Thyroid gland (tissue), 4 donors: ENCODE results near the gene AMZ1. TPM values are rescaled to one million over a fixed set of nuclear protein-coding genes. Genes with fewer than 3 reads are reported as not detected.

Experiments used
- DNase-seq, 2 donors: peaks; one replicate each; pipeline ENCODE4 v3.0.0-alpha.2; 2019
- H3K27ac ChIP-seq, 3 donors: fragments of 200-600 bp; sonication (generic); 1 replicate in 2 of 3; 2 replicates in 1 of 3; pipeline ENCODE4 v1.5.1; 2016 to 2019; ENCODE audit warnings: mild to moderate bottlenecking in 1 of 3, moderate library complexity in 1 of 3
- H3K27me3 ChIP-seq: fragments of 200-600 bp; sonication (generic); one replicate; pipeline ENCODE4 v1.5.1; 2019
- H3K36me3 ChIP-seq, 2 donors: fragments of 200-600 bp; sonication (generic); one replicate each; pipeline ENCODE4 v1.5.1; 2016 to 2019
- H3K4me1 ChIP-seq, 2 donors: fragments of 200-600 bp; sonication (generic); one replicate each; pipeline ENCODE4 v1.5.1; 2017 to 2019
- H3K4me3 ChIP-seq, 3 donors: fragments of 200-600 bp; sonication (generic); replicated peaks in 1 of 3; 1 replicate in 2 of 3; 2 replicates in 1 of 3; pipeline ENCODE4 v1.5.1; 2016; ENCODE audit warnings: mild to moderate bottlenecking in 1 of 3
- H3K9me3 ChIP-seq: fragments of 200-600 bp; sonication (generic); one replicate; pipeline ENCODE4 v1.5.1; 2017
- CTCF ChIP-seq, 6 experiments: fragments of 200-600 bp in 3 of 6; fragments of 450-650 bp in 3 of 6; sonication (generic) in 3 of 6; IDR thresholded peaks; one replicate each; pipeline ENCODE4 v1.5.1; 2016 to 2019; ENCODE audit warnings: antibody characterized with exemption in 6 of 6, mild to moderate bottlenecking in 2 of 6, inconsistent platforms in 1 of 6, moderate library complexity in 1 of 6
- POLR2A ChIP-seq, 2 donors: fragments of 450-650 bp; IDR thresholded peaks; one replicate each; pipeline ENCODE4 v1.6.1; 2017; ENCODE audit warnings: antibody characterized with exemption in 2 of 2, mild to moderate bottlenecking in 2 of 2, moderate library complexity in 1 of 2
- WGBS, 2 donors: methylation state at CpG; one replicate each; pipeline ENCODE4 v1.1.5; 2017; 5-methylcytosine and 5-hydroxymethylcytosine counted together
- intact Hi-C: fragments of 100-400 bp; cut with DNase I; formaldehyde crosslinking; loops from one replicate; pipeline ENCODE4 v1.15.1; 2023
- total RNA-seq, 4 donors: library from RNA; depleted of rRNA; stranded (reverse); fragments of >200 nt; gene quantifications; one replicate each; pipeline ENCODE4 v1.2.3, GENCODE V29; 2016

Gene AMZ1
- total RNA-seq, 4 donors from 2014 or later, result 0.29 to 1.2 TPM; not detected in 2

GRCh38 chr7:2750004-2750407 lies 62.0 kb downstream of the AMZ1 start:
- no peak for DNase-seq
- Histone ChIP-seq H3K4me1 (no peaks in the 10 kb centered on the region), H3K27ac (no peak overlapping the region), H3K4me3 (no peak overlapping the region), H3K36me3 (no peaks in the 10 kb centered on the region), H3K27me3 (no peaks in the 10 kb centered on the region), H3K9me3 (no peaks in the 10 kb centered on the region)
- intact Hi-C loops, result no loop called here
- WGBS, 2 donors, result 90 to 93% methylated on average over 5 of the region's 5 CpGs
- TF ChIP-seq POLR2A (IDR thresholded peaks at IDR 0.05) (no peak), CTCF (IDR thresholded peaks at IDR 0.05) (no peak)

- Histone ChIP-seq H3K36me3 (no peaks in the 10 kb centered on the region), H3K9me3 (no peaks in the 10 kb centered on the region), H3K27me3 (no peaks in the 10 kb centered on the region), H3K27ac (no peak overlapping the region), H3K4me3 (no peak overlapping the region), H3K4me1 (no peaks in the 10 kb centered on the region)
- 65 to 67% methylated on average over 5 of the region's 5 CpGs for WGBS, 2 donors
- intact Hi-C loops, result no loop called here
- DNase-seq, result peak in 1 of 2 donors; percentile 50
- no peak for TF ChIP-seq POLR2A (IDR thresholded peaks at IDR 0.05)
These were observed 63.1 kb downstream of the AMZ1 start for GRCh38 chr7:2751086-2751485.

- Histone ChIP-seq H3K36me3 (no peaks in the 10 kb centered on the region), H3K4me1 (peaks cover 0 to 10% of the 10 kb centered on the region in 2 donors), H3K27ac (no peak overlapping the region), H3K27me3 (no peaks in the 10 kb centered on the region), H3K4me3 (no peak overlapping the region), H3K9me3 (no peaks in the 10 kb centered on the region)
- no peak for TF ChIP-seq CTCF (IDR thresholded peaks at IDR 0.05)
- 96 to 98% methylated on average over 3 of the region's 3 CpGs for WGBS, 2 donors
- intact Hi-C loops, result no loop called here
- DNase-seq, result no peak
These were observed 65.1 kb downstream of the AMZ1 start for GRCh38 chr7:2753148-2753547.

- peaks cover 0 to 17% of the 10 kb centered on the region in 2 donors for H3K4me1 ChIP-seq
- no peaks in the 10 kb centered on the region for H3K27me3 ChIP-seq
- 89% methylated on average over 5 of the region's 5 CpGs for WGBS, 2 donors
- intact Hi-C loops, result no loop called here
- no peak overlapping the region for H3K4me3 ChIP-seq
- H3K27ac ChIP-seq, result no peak overlapping the region
- H3K36me3 ChIP-seq, result no peaks in the 10 kb centered on the region
- DNase-seq, result no peak
- no peaks in the 10 kb centered on the region for H3K9me3 ChIP-seq
- no peak for TF ChIP-seq POLR2A (IDR thresholded peaks at IDR 0.05)
- no peak for TF ChIP-seq CTCF (IDR thresholded peaks at IDR 0.05)
These were observed 66.1 kb downstream of the AMZ1 start for GRCh38 chr7:2754086-2754485.

- intact Hi-C loops, result no loop called here
- DNase-seq, result no peak
- no peak overlapping the region for H3K27ac ChIP-seq
- TF ChIP-seq CTCF (IDR thresholded peaks at IDR 0.05), result no peak
- no peak for TF ChIP-seq POLR2A (IDR thresholded peaks at IDR 0.05)
- H3K9me3 ChIP-seq, result no peaks in the 10 kb centered on the region
- H3K4me1 ChIP-seq, result peaks cover 0 to 17% of the 10 kb centered on the region in 2 donors
- H3K4me3 ChIP-seq, result no peak overlapping the region
- 93 to 96% methylated on average over 10 of the region's 10 CpGs for WGBS, 2 donors
- H3K27me3 ChIP-seq, result no peaks in the 10 kb centered on the region
- H3K36me3 ChIP-seq, result no peaks in the 10 kb centered on the region
These were observed 66.9 kb downstream of the AMZ1 start for GRCh38 chr7:2754912-2755311.

- no peaks in the 10 kb centered on the region for H3K27me3 ChIP-seq
- H3K36me3 ChIP-seq, result no peaks in the 10 kb centered on the region
- H3K27ac ChIP-seq, result no peak overlapping the region
- no peaks in the 10 kb centered on the region for H3K9me3 ChIP-seq
- H3K4me1 ChIP-seq, result peaks cover 0 to 22% of the 10 kb centered on the region in 2 donors
- intact Hi-C loops, result no loop called here
- H3K4me3 ChIP-seq, result no peak overlapping the region
- TF ChIP-seq POLR2A (IDR thresholded peaks at IDR 0.05) (no peak), CTCF (IDR thresholded peaks at IDR 0.05) (no peak)
- DNase-seq, result no peak
These were observed 67.5 kb downstream of the AMZ1 start for GRCh38 chr7:2755531-2755930.
